NCI-H748 (cell line): Measurements from ENCODE around the gene CD180.
"Not testable (repeated sequence)": the region's sequence is repeated elsewhere in the genome, so short reads cannot be mapped to it uniquely, and the experiment has no call there.

ENCODE experiments used
- DNase-seq: peaks from one replicate; lab custom pipeline; 2025; ENCODE audit not compliant: unreplicated experiment; lab: John Stamatoyannopoulos, UW

CD180 gene

DNA sequence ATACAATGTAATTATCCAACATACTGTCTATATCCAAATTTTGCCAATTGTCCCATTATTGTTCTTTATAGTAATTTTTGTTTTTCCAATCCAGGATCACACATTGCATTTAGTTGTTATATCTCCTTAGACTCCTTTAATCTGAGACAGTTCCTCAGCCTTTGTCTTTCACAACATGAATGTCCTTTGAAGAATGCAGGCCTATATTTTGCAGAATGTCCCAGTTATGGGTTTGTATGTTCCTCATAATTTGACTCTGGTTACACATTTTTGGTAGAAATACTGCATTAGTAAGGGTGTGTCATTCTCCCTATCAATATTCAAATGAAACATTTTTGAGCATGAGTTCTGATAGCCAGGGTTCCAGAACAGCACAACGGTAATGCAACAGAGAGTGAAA lies 6.7 kb downstream of the CD180 start:
- DNase-seq = no peak

DNA sequence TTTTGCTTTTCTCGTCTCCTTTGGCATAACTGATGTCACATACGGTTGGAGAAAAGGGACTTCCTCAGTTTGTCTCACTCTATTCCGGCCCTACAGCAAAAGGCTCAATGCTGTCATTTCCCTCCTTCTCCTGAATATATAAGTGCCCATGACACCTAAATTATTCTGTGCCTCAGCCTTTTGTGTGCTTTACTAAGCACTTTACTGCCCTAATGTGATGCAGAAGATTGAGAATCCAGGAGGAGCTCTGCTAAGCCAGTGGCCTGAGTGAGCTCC lies 7.6 kb downstream of the CD180 start:
- no peak for DNase-seq

DNA sequence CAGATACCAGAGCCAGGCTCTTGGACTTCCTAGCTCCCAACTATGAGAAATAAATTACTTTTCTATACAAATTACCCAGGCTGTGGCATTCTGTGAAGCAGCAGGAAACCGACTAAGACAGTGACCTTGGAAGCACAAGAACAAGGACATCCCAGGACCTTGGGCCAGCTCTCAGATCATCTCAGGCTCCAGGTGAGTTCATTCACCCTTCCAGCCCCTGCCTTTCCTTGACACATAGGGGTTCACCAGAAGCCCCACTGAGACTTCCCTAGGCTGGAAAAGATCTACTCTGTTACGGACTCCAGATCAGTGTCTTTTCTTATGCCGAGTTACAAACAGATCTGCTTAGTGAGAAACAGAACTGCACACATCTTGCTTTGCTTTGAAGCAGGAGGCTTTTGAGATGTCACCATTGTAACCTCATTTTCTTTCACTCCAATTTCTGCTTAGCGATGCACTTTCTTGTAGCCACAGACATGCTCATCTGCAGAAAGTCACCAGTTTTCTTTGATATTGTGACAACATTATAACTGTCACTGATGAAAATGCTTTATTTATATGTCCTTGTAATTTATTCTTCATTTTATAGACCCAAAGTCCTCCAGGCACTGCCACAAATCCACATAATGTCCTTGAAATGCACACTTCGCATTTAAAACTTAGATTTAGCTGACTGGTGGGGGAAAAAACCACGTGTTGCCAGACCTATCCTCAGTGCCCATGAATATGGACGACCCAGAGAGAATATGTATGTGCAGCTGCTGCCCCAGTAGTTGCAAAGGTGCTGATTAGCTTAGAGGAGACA lies 8.1 kb downstream of the CD180 start:
- no peak for DNase-seq

DNA sequence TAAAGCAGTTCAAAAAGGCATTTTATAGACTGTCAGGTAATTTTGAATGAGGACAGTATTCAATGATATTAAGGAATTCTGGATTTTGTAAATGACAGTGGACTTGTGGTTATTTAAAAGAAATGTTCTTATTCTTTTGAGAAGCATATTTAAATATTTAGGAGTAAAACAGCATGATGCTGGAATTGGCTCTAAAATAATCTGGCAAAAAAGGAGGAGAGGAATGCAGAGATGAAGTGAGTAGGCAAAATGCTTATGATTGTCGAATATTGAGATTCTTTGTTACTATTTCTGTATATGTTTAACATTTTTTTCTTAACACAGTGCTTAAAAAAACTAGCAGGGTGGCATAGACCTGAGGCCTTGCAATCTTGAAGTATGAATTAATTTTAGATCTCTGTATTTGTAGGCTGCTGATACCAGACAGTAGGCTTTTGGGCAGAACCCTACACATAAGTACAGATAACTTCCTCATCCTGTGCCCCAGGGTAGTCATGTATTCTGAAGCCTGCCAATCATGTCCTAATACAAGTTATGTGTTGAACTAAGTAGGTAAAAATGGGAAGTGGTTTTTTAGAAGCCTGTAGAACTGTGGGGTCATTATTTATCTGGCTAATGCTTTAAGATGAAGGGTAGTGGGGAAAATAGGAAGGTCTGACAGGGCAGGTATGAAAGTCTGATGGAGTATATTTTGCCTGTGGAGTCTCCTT lies 9.4 kb downstream of the CD180 start:
- DNase-seq = no peak

DNA sequence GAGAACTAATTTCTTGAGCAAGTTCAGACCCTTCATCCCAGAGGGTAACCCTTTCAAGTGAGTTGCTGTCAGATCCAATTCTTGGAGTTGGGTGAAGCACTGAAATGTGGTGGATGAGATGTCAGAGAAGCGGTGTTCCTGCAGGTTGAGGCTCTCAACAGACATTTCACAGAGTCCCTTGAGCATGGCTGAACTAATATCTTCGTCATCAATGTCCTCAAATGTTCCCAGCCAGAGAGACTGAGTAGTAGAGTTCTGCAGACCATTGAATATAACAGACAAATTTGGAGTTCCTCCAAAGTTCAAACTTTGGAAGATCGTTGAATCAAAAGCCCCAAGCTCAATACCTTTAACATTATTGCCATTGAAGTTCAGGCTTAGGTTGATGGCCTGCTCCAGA lies 12.7 kb downstream of the CD180 start:
- no peak for DNase-seq

DNA sequence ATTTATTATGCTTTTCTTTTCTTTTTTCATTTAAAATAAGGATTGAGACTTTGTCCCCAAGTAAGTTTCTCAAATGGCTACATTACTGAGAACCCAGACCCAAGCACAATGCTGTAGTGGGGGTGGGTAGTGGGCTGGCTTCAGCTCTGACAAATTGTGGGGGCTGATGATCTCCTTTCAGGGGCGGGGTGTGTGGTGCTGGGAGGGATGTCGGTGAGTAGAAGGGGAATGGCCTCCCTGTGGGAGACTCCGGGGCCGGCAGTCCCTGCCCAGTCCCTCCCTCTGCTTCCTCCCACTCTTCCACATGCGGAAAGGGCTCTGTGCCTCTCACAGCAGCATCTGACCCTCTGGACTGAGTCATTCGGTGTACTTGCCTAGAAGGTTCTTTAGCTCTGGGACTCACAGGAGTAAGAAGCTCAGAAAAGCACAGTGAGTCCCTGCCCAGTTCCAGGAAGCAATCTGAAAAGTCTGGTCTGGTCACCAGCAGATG lies 14.3 kb downstream of the CD180 start:
- DNase-seq = no peak

DNA sequence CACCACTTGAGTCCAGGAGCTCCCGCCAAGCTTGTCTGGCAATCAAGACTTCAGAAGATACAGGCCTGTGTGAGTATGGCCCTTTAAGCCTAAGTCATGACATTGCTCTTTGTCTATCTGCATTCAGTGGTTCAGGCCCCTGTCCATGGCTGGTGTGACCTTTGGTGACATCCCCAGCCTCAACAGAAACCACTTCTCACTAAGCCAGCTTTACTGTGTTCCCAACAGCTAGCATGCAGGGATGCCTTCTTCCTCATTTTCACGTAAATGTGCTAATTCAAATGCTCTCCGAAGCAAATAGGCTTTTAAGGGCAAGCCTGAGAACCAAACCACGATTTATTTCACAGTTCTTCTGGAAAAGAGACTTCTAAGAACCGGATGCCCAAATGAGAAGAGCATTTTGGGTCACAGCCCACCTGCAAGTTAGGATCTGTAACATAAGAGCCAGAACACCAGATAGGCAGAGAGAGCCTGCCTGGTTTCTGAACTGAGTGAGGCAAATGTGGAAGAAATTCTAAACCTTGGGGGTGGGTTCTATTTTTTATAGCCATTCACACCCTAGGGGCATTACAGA lies 14.9 kb downstream of the CD180 start:
- DNase-seq = no peak

DNA sequence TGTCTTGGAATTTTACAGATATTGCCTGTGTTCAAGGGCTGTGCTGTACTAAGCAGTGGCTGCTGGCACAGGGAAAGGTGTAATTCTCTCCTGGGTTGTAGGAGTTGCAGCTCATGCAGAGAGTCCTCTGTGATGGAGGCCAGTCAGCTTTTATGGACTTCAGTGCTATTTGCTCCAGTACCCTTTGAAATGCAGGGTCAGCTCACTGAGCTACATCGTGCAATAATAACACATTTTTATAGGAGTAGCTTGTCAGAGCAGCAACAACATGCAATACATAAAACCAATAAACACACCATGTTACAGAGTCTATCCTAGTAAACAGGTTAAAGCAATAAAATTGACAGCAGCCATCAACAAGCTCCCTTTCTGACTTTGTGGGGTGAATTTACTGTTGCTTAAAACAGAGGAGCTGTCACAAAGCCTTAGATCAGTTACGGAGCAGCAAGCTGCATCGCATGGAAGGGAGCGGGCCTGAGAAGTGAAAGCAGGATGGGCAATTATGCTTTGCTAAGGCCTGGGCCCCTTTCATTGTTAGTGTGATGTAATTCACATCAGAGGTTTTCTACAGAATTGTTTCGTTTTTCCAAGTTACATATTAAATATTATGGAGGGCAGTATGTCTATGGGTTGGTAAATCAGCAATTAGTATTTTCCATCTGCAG lies 16.8 kb downstream of the CD180 start:
- DNase-seq = no peak

DNA sequence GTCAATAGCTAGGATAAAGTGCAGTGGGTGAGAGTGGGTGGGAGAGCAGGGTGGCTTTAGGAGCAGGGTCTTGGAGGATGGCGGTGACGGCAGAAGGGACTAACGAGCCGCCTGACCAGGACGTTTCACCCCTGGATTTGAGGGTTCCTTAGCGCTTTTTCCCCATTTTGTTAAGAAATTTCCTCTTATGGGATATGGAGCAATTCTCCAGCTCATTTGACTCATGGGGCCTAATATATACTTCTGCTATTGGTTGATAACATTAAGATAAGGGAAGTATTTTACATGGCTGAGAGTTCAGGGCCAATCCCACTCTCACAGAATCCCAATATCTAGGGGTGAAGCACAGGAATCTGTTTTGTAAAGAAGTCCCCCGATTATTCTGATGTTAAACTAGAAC lies 17.6 kb downstream of the CD180 start:
- DNase-seq = no peak

DNA sequence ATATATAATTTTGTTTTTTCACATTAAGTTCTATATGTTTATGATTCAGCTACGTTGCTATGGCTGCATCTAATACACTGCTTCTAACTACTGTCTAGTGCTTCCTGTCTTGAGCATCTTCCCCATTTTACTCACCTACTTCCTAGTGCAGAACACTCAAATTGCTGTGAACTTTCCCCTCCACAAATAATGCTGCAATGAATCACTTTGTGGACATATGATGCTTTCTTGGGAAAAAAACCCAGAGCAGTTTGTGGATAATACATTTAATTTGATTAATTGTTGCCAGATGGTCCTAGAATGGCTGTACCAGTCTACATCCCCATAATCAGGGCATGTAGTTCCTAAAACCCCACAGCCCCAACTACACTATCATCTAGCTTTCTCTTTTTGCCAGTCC lies 18.5 kb downstream of the CD180 start:
- DNase-seq = no peak

DNA sequence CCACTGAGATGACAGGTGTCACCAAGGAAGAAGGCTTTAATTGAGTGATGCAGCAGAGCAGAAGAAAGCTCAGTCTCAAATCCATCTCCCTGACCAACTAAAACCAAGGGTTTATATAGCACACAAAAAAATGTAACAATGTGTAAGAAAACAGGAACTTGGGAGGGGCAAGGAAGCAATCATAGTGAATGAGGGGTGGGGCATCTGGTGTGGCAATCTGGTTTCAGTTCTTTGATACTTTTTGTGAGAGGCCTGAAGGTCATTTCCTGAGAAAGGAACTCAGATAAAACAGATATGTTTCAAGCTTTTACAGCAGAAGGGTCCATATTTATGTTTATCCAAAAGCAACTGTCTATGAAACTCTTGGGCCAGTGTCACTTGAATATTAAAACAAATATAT lies 19.7 kb downstream of the CD180 start:
- no peak for DNase-seq

DNA sequence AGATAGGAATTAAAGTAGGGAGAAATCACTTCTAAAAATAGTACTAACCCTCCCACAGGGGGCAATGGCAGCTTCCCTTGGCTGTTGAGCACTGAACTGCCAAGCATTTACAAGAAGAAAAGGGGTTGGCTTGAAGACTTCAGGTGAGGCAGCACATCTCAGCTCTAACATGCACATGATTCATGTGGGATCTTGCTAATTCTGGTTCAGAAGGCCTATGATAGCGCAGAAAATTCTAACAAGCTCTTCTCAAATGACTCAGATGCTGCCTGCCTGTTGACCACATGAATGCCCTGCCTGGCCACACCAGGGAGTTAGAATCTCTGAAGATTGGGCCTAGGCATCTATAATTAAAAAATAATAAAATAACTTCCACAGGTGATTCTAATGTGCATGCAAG lies 22.6 kb downstream of the CD180 start:
- DNase-seq = no peak

DNA sequence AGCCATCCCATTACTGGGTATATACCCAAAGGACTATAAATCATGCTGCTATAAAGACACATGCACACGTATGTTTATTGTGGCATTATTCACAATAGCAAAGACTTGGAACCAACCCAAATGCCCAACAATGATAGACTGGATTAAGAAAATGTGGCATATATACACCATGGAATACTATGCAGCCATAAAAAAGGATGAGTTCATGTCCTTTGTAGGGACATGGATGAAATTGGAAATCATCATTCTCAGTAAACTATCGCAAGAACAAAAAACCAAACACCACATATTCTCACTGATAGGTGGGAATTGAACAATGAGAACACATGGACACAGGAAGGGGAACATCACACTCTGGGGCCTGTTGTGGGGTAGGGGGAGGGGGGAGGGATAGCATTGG lies 23.2 kb downstream of the CD180 start:
- not testable (repeated sequence) for DNase-seq

DNA sequence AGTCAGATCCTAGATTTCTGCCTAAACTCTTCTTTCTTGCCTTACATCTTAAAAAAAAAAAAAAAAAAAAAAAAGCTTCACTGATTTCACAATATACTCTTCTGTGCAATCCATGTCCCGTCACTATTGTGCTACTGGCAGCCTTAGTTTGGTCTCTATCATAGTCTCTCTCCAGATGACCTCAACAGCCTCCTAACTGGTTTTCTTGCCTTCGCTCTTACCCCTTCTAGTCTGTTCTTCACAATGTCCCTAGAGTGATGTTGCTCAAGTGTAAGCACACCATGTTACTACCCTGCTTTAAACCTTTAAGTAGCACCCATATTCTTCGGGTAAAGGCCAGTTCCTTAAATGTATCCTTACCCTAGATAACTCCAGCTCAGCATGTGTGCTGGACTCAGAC lies 25.8 kb downstream of the CD180 start:
- no peak for DNase-seq

DNA sequence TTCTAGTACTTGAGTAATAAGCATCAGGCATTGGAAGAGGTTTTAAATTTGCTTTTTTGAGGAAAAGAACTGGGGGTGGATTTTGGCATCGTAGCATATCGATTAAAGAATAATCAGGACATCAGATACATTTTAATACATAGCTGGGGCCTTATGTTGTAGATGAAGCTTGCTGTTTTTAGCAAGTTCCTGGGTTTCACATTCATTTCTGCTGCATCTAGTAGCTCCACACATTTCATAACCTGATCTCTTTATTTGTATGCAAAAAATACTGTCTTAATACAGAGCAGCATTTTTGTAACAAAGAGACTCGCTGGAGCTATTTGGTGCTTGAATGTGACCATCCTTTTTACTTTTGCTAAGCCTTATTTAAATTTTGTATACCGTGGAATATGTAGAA lies 28.5 kb downstream of the CD180 start:
- DNase-seq = no peak

DNA sequence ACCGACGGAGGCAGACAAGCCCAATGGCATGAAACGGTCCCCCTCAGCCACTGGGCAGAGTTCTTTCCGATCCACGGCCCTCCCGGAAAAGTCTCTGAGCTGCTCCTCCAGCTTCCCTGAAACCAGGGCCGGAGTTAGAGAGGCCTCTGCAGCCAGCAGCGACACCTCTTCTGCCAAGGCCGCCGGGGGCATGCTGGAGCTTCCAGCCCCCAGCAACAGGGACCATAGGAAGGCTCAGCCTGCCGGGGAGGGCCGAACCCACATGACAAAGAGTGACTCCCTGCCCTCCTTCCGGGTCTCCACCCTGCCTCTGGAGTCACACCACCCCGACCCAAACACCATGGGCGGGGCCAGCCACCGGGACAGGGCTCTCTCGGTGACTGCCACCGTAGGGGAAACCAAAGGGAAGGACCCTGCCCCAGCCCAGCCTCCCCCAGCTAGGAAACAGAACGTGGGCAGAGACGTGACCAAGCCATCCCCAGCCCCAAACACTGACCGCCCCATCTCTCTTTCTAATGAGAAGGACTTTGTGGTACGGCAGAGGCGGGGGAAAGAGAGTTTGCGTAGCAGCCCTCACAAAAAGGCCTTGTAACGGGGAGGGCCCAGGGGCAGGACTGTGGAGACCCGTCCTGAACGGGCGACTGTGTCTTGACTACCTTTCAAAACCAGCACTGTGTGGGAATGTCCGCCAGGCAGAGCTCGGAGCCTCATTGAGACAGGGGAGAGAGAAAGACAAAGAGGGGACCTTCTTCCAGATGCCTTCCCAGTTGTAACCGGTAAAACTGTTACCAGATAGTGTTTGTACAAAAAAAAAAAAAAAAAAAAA lies 29.9 kb downstream of the CD180 start:
- no peak for DNase-seq

DNA sequence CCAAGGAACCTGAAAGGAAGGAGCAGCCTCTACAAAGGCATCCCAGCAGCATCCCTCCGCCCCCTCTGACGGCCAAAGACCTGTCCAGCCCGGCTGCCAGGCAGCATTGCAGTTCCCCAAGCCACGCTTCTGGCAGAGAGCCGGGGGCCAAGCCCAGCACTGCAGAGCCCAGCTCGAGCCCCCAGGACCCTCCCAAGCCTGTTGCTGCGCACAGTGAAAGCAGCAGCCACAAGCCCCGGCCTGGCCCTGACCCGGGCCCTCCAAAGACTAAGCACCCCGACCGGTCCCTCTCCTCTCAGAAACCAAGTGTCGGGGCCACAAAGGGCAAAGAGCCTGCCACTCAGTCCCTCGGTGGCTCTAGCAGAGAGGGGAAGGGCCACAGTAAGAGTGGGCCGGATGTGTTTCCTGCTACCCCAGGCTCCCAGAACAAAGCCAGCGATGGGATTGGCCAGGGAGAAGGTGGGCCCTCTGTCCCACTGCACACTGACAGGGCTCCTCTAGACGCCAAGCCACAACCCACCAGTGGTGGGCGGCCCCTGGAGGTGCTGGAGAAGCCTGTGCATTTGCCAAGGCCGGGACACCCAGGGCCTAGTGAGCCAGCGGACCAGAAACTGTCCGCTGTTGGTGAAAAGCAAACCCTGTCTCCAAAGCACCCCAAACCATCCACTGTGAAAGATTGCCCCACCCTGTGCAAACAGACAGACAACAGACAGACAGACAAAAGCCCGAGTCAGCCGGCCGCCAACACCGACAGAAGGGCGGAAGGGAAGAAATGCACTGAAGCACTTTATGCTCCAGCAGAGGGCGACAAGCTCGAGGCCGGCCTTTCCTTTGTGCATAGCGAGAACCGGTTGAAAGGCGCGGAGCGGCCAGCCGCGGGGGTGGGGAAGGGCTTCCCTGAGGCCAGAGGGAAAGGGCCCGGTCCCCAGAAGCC lies 30.8 kb downstream of the CD180 start:
- DNase-seq = no peak

DNA sequence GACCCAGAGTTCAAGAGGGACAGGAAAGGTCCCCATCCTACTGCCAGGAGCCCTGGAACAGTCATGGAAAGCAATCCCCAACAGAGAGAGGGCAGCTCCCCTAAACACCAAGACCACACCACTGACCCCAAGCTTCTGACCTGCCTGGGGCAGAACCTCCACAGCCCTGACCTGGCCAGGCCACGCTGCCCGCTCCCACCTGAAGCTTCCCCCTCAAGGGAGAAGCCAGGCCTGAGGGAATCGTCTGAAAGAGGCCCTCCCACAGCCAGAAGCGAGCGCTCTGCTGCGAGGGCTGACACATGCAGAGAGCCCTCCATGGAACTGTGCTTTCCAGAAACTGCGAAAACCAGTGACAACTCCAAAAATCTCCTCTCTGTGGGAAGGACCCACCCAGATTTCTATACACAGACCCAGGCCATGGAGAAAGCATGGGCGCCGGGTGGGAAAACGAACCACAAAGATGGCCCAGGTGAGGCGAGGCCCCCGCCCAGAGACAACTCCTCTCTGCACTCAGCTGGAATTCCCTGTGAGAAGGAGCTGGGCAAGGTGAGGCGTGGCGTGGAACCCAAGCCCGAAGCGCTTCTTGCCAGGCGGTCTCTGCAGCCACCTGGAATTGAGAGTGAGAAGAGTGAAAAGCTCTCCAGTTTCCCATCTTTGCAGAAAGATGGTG lies 31.6 kb downstream of the CD180 start:
- DNase-seq = no peak

DNA sequence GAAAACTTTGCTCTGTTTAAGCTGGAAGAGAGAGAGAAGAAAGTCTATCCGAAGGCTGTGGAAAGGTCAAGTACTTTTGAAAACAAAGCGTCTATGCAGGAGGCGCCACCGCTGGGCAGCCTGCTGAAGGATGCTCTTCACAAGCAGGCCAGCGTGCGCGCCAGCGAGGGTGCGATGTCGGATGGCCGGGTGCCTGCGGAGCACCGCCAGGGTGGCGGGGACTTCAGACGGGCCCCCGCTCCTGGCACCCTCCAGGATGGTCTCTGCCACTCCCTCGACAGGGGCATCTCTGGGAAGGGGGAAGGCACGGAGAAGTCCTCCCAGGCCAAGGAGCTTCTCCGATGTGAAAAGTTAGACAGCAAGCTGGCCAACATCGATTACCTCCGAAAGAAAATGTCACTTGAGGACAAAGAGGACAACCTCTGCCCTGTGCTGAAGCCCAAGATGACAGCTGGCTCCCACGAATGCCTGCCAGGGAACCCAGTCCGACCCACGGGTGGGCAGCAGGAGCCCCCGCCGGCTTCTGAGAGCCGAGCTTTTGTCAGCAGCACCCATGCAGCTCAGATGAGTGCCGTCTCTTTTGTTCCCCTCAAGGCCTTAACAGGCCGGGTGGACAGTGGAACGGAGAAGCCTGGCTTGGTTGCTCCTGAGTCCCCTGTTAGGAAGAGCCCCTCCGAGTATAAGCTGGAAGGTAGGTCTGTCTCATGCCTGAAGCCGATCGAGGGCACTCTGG lies 32.6 kb downstream of the CD180 start:
- no peak for DNase-seq
